WI38 (cell line): Measurements from ENCODE around the gene PTPN20.

Experiments used
- H3K4me3 ChIP-seq: 2 replicates; pipeline ENCODE4 v1.5.1; 2011; ENCODE audit warnings: low read depth, mild to moderate bottlenecking, control low read depth, low read length
- CTCF ChIP-seq: IDR thresholded peaks from 2 replicates; pipeline ENCODE4 v1.5.1; 2012; ENCODE audit warnings: low read depth, mild to moderate bottlenecking, control low read depth, low read length

The PTPN20 gene

GRCh38 chr10:47031211-47031900 is 120.1 kb downstream of the PTPN20 start:
- TF ChIP-seq CTCF: no peak

GRCh38 chr10:47031901-47032465 is 120.8 kb downstream of the PTPN20 start:
- TF ChIP-seq CTCF: no peak
- no peak overlapping the region for H3K4me3 ChIP-seq

More at GRCh38 chr10:47031211-47031900, 120.1 kb downstream of the PTPN20 start:
- H3K4me3 ChIP-seq: no peak overlapping the region

GRCh38 chr10:47033081-47033480 is 121.9 kb downstream of the PTPN20 start:
- no peak overlapping the region for H3K4me3 ChIP-seq
- no peak for TF ChIP-seq CTCF

- TF ChIP-seq CTCF: no peak
- H3K4me3 ChIP-seq: no peak overlapping the region
Observed at GRCh38 chr10:47033541-47034270, 122.5 kb downstream of the PTPN20 start.

- TF ChIP-seq CTCF: no peak
- H3K4me3 ChIP-seq: no peak overlapping the region
Observed at GRCh38 chr10:47034441-47035051, 123.3 kb downstream of the PTPN20 start.

GRCh38 chr10:47035171-47035818 is 124.1 kb downstream of the PTPN20 start:
- no peak overlapping the region for H3K4me3 ChIP-seq
- no peak for TF ChIP-seq CTCF
